Tibial artery (tissue), 4 donors: ENCODE data around the gene GPC6.
A peak's percentile ranks its signal among the peaks of the same experiment; 100 is the strongest.

Experiments used
- DNase-seq, 2 donors: peaks; one replicate each; pipeline ENCODE4 v3.0.0-alpha.2; 2019
- H3K27ac ChIP-seq, 2 donors: fragments of 200-600 bp; sonication (generic) in 1 of 2; 1 replicate in 1 of 2; 2 replicates in 1 of 2; pipeline ENCODE4 v1.5.1; 2018 to 2019; ENCODE audit warnings: mild to moderate bottlenecking in 1 of 2
- H3K27me3 ChIP-seq, 2 donors: fragments of 200-600 bp; sonication (generic) in 1 of 2; one replicate each; pipeline versions ENCODE4 v1.5.1 to v1.6.0; 2016 to 2019
- H3K36me3 ChIP-seq, 3 donors: fragments of 200-600 bp; sonication (generic) in 2 of 3; one replicate each; pipeline ENCODE4 v1.5.1; 2016 to 2019; ENCODE audit warnings: mild to moderate bottlenecking in 2 of 3
- H3K4me1 ChIP-seq, 4 donors: fragments of 200-600 bp; sonication (generic) in 2 of 4; 1 replicate in 3 of 4; 2 replicates in 1 of 4; pipeline ENCODE4 v1.5.1; 2016 to 2019
- H3K4me3 ChIP-seq, 2 donors: fragments of 200-600 bp; sonication (generic) in 1 of 2; 1 replicate in 1 of 2; 2 replicates in 1 of 2; pipeline ENCODE4 v1.5.1; 2018 to 2019; ENCODE audit warnings: mild to moderate bottlenecking in 2 of 2
- H3K9me3 ChIP-seq, 3 donors: fragments of 200-600 bp; sonication (generic) in 1 of 3; one replicate each; pipeline ENCODE4 v1.5.1; 2016 to 2019
- CTCF ChIP-seq, 2 experiments: fragments of 200-600 bp in 1 of 2; fragments of 450-650 bp in 1 of 2; IDR thresholded peaks; one replicate each; pipeline ENCODE4 v1.5.1; 2017 to 2019; ENCODE audit warnings: antibody characterized with exemption in 2 of 2, mild to moderate bottlenecking in 1 of 2, moderate library complexity in 1 of 2
- intact Hi-C: fragments of 100-400 bp; cut with DNase I; formaldehyde crosslinking; loops from one replicate; pipeline ENCODE4 v1.15.0; 2023; ENCODE audit warnings: low total_unique reads

The GPC6 gene

DNA sequence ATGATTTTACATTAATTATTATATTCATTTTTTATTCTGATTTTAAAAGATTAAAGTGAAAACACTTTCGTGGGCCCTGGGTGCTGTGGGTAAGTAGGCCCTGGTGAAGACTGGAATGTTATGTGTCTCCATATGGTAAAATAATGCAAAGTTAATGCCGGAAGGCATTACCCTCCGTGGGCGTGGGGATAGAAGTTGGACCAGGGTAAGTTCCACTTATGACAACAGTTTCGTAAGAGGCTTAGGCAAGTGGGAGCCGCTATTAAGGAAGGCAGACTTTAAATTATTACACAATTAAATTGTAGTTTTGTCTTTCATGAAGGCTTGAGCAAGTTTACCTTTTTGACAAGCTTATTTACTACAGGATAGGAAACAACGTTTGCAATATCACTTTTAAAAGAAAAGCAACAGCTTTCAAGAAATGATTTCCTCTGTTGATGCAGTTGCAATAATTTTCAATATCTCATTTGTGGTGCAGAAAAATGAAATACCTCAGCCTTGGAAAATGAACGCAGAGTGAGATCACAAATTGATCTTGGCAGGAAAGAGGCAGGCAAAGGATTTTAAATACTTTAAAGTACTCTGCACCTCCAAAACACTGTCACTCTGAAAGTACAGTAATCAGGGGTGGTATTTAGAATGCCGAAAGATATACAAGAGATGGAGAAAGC lies 942.3 kb downstream of the GPC6 start:
- peak overlapping the region; percentile 53 to 64 for H3K27ac ChIP-seq
- H3K4me3 ChIP-seq, result no peak overlapping the region
- no peaks in the 10 kb centered on the region for H3K27me3 ChIP-seq
- intact Hi-C loops, result no loop called here
- H3K4me1 ChIP-seq, result peaks cover 0 to 42% (median 12%) of the 10 kb centered on the region in 4 donors
- no peak for TF ChIP-seq CTCF (IDR thresholded peaks at IDR 0.05)
- H3K36me3 ChIP-seq, result no peaks in the 10 kb centered on the region
- no peaks in the 10 kb centered on the region for H3K9me3 ChIP-seq
- DNase-seq, result peak in 1 of 2 donors; percentile 30

DNA sequence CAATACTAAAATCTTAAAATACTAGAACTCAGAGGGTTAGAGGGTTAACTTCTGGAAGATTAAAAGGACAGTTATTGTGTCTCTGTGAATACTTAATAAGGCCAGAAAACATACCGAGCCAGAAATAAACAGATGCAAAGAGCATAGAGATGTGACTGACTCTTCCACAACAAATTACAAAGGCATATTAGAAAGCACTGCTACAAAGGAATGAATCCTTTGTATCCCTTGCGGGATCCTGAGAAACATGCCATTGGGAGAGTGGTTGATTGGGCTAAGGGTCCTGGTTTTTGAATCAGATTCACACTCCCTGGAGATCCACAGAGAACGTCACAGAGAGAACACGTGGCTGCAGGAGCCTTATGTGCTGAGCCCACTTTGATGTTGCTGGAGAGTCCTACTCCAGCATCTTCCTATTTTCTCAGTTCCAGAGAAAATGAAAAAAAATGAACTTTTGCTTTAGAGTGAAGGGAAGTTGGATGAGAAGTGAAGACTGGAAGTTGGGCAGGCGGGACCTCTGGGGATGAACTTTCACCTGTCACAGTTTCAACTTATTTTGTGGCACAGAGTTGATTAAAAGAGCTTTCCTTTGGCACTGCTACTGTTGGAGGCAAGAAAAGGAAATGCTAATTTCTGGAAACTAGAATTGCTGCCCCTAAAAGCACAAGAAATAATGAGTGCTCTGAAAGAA lies 943.0 kb downstream of the GPC6 start:
- Histone ChIP-seq H3K27me3 (no peaks in the 10 kb centered on the region), H3K4me1 (peaks cover 0 to 44% (median 12%) of the 10 kb centered on the region in 4 donors), H3K27ac (peak overlapping the region; percentile 53 to 64), H3K9me3 (no peaks in the 10 kb centered on the region), H3K36me3 (no peaks in the 10 kb centered on the region), H3K4me3 (no peak overlapping the region)
- TF ChIP-seq CTCF (IDR thresholded peaks at IDR 0.05), result no peak
- intact Hi-C loops, result no loop called here
- DNase-seq, result no peak

- Histone ChIP-seq H3K27ac (peak overlapping the region; percentile 53 to 64), H3K36me3 (no peaks in the 10 kb centered on the region), H3K27me3 (no peaks in the 10 kb centered on the region), H3K9me3 (no peaks in the 10 kb centered on the region), H3K4me1 (peaks cover 0 to 44% (median 12%) of the 10 kb centered on the region in 4 donors), H3K4me3 (no peak overlapping the region)
- intact Hi-C loops, result no loop called here
- DNase-seq, result peak; percentile 55 to 85
- TF ChIP-seq CTCF (IDR thresholded peaks at IDR 0.05), result no peak
Observed at GRCh38 chr13:94170145-94170571, 943.6 kb downstream of the GPC6 start.

- DNase-seq, result no peak
- no peaks in the 10 kb centered on the region for H3K36me3 ChIP-seq
- no peaks in the 10 kb centered on the region for H3K27me3 ChIP-seq
- H3K9me3 ChIP-seq, result no peaks in the 10 kb centered on the region
- no peak overlapping the region for H3K4me3 ChIP-seq
- TF ChIP-seq CTCF (IDR thresholded peaks at IDR 0.05), result no peak
- peaks cover 0 to 44% (median 12%) of the 10 kb centered on the region in 4 donors for H3K4me1 ChIP-seq
- intact Hi-C loops, result no loop called here
- no peak overlapping the region for H3K27ac ChIP-seq
Observed at GRCh38 chr13:94172416-94172815, 945.8 kb downstream of the GPC6 start.

- H3K4me1 ChIP-seq, result peaks cover 0 to 44% (median 12%) of the 10 kb centered on the region in 4 donors
- intact Hi-C loops, result no loop called here
- H3K27me3 ChIP-seq, result no peaks in the 10 kb centered on the region
- H3K27ac ChIP-seq, result no peak overlapping the region
- no peaks in the 10 kb centered on the region for H3K9me3 ChIP-seq
- TF ChIP-seq CTCF (IDR thresholded peaks at IDR 0.05), result no peak
- DNase-seq, result no peak
- H3K36me3 ChIP-seq, result no peaks in the 10 kb centered on the region
- no peak overlapping the region for H3K4me3 ChIP-seq
Observed at GRCh38 chr13:94173312-94173854, 946.8 kb downstream of the GPC6 start.
